PC-9 (cell line): ENCODE measurements around the gene LSM3. TPM values are rescaled to one million over a fixed set of nuclear protein-coding genes. Genes with fewer than 3 reads are reported as not detected.
A peak's percentile ranks its signal among the peaks of the same experiment; 100 is the strongest.

Experiments used
- BruUV-seq: library from RNA; stranded (reverse); fragments of 400-500 nt; replicated peaks from 2 replicates; lab custom pipeline; 2021; lab: Mats Ljungman, UMichigan
- CTCF ChIA-PET: fragments of 300-600 bp; sonication (Branson Sonifier 250); formaldehyde crosslinking; loops from one replicate; lab custom pipeline; 2022; ENCODE audit warnings: antibody characterized with exemption; lab: Charles Lee
- POLR2A ChIA-PET: fragments of 300-600 bp; sonication (Branson Sonifier 250); formaldehyde crosslinking; loops from one replicate; lab custom pipeline; 2022; ENCODE audit warnings: antibody characterized with exemption; ENCODE audit not compliant: unreplicated experiment; lab: Charles Lee
- DNase-seq, 2 experiments: peaks; one replicate each; pipeline versions ENCODE4 v3.0.0 to v3.0.0-alpha.2; 2015 to 2022; ENCODE audit warnings: mixed read lengths in 1 of 2
- H2AFZ ChIP-seq: fragments of 200-600 bp; sonication (generic); 2 replicates; pipeline ENCODE4 v1.8.1; 2017; ENCODE audit warnings: antibody characterized with exemption
- H3F3A ChIP-seq: fragments of 200-600 bp; sonication (generic); 2 replicates; pipeline ENCODE4 v1.8.1; 2017; ENCODE audit warnings: antibody characterized with exemption, mild to moderate bottlenecking, low read depth; ENCODE audit not compliant: insufficient read depth
- H3K27ac ChIP-seq: fragments of 200-600 bp; sonication (generic); 2 replicates; pipeline ENCODE4 v1.6.1; 2016; ENCODE audit warnings: mixed run types
- H3K27me3 ChIP-seq: fragments of 200-600 bp; sonication (generic); 2 replicates; pipeline ENCODE4 v1.6.1; 2016; ENCODE audit warnings: low read depth, mixed run types; ENCODE audit not compliant: insufficient read depth
- H3K36me3 ChIP-seq: fragments of 200-600 bp; sonication (generic); 2 replicates; pipeline ENCODE4 v1.6.1; 2016; ENCODE audit warnings: low read depth, mixed run types
- H3K4me1 ChIP-seq: fragments of 200-600 bp; sonication (generic); replicated peaks from 2 replicates; pipeline ENCODE4 v1.6.1; 2016; ENCODE audit warnings: mixed run types; ENCODE audit not compliant: insufficient read depth
- H3K4me2 ChIP-seq: fragments of 200-600 bp; sonication (generic); 2 replicates; pipeline ENCODE4 v1.6.1; 2017; ENCODE audit warnings: mixed run types
- H3K4me3 ChIP-seq: fragments of 200-600 bp; sonication (generic); 2 replicates; pipeline ENCODE4 v1.6.1; 2016; ENCODE audit warnings: mixed run types
- H3K79me2 ChIP-seq: fragments of 200-600 bp; sonication (generic); 2 replicates; pipeline ENCODE4 v1.6.1; 2017; ENCODE audit warnings: low read depth, mixed run types
- H3K9me2 ChIP-seq: fragments of 200-600 bp; sonication (generic); 2 replicates; pipeline ENCODE4 v1.8.1; 2017; ENCODE audit warnings: mild to moderate bottlenecking; ENCODE audit not compliant: insufficient read depth
- H3K9me3 ChIP-seq: fragments of 200-600 bp; sonication (generic); 2 replicates; pipeline ENCODE4 v1.8.1; 2016; ENCODE audit warnings: low read depth; ENCODE audit not compliant: insufficient read depth
- H4K20me1 ChIP-seq: fragments of 200-600 bp; sonication (generic); 2 replicates; pipeline ENCODE4 v1.8.1; 2017; ENCODE audit not compliant: insufficient read depth
- CTCF ChIP-seq: fragments of 200-600 bp; sonication (generic); conservative IDR thresholded peaks from 2 replicates; pipeline ENCODE4 v1.6.1; 2017; ENCODE audit warnings: mixed run types, antibody characterized with exemption, mild to moderate bottlenecking, moderate library complexity
- EZH2 ChIP-seq: fragments of 200-600 bp; sonication (generic); IDR thresholded peaks from 2 replicates; pipeline ENCODE4 v1.8.0; 2017; ENCODE audit warnings: antibody characterized with exemption, low read depth
- intact Hi-C: fragments of 100-400 bp; cut with micrococcal nuclease; formaldehyde crosslinking; loops from one replicate; pipeline ENCODE4 v1.10.0; 2022; ENCODE audit not compliant: unreplicated experiment
- total RNA-seq: library from RNA; stranded (reverse); gene quantifications from 2 replicates; pipeline ENCODE4 v1.2.3, GENCODE V29; 2021

Gene LSM3
- total RNA-seq, 1 experiment from 2014 or later: 18.3 TPM

- ChIA-PET CTCF (interaction anchor here (0.7 to 1.4 kb wide), 2 partner anchors 199 to 281 kb away, joined by 3 to 4 read pairs; no protein-coding TSS in a partner anchor), POLR2A (interaction anchor here (0.6 kb wide), 2 partner anchors 10 to 474 kb away, joined by 3 to 4 read pairs; partner anchors contain the start of gene CCDC174)
- Histone ChIP-seq H3K27me3 (no peaks in the 10 kb centered on the region), H2AFZ (peak overlapping the region; percentile 94), H3K27ac (peak overlapping the region; percentile 33), H3K9me2 (no peaks in the 10 kb centered on the region), H3K4me3 (peak overlapping the region; percentile 69), H4K20me1 (no peaks in the 10 kb centered on the region), H3K4me1 (peaks cover 19% of the 10 kb centered on the region), H3K9me3 (no peaks in the 10 kb centered on the region), H3K79me2 (peaks cover 65% of the 10 kb centered on the region), H3K4me2 (peak overlapping the region; percentile 99), H3K36me3 (peaks cover 19% of the 10 kb centered on the region), H3F3A (peaks cover 5% of the 10 kb centered on the region; the same call in 1 of the 2 replicates)
- DNase-seq: no peak
- BruUV-seq: TSS peak; percentile 64
- TF ChIP-seq CTCF (no peak), EZH2 (no peak)
- intact Hi-C loops: loop anchor here (1.0 to 5.0 kb wide), 6 partner anchors 33 to 475 kb away; partner anchors contain the start of genes CCDC174 and CHCHD4
These were observed 904 bp upstream of the LSM3 start for GRCh38 chr3:14177580-14178246.

- Histone ChIP-seq H3K36me3 (peaks cover 30% of the 10 kb centered on the region), H3K9me2 (no peaks in the 10 kb centered on the region), H3K4me1 (peaks cover 19% of the 10 kb centered on the region), H3K27me3 (no peaks in the 10 kb centered on the region), H3K4me2 (peak overlapping the region; percentile 88), H3K4me3 (peak overlapping the region; percentile 69), H3K9me3 (no peaks in the 10 kb centered on the region), H3K79me2 (peaks cover 69% of the 10 kb centered on the region), H3F3A (peaks cover 5% of the 10 kb centered on the region; the same call in 1 of the 2 replicates), H4K20me1 (no peaks in the 10 kb centered on the region), H2AFZ (peak overlapping the region; percentile 94), H3K27ac (peak overlapping the region; percentile 47)
- POLR2A ChIA-PET: interaction anchor here (0.6 to 0.9 kb wide), 4 partner anchors 35 to 215 kb away, joined by 3 to 25 read pairs (median 6); partner anchors contain the start of genes CHCHD4 and TMEM43
- TF ChIP-seq EZH2: no peak
- no peak for TF ChIP-seq CTCF
- DNase-seq: no peak
- CTCF ChIA-PET: interaction anchor here (1.0 to 1.4 kb wide), 2 partner anchors 24 to 283 kb away, joined by 3 to 4 read pairs; no protein-coding TSS in a partner anchor
- BruUV-seq: no TSS peak
- intact Hi-C loops: loop anchor here (2.0 to 5.0 kb wide), 5 partner anchors 34 to 473 kb away; partner anchors contain the start of gene CCDC174
These were observed 473 bp downstream of the LSM3 start for GRCh38 chr3:14179114-14179465.

- H4K20me1 ChIP-seq: no peaks in the 10 kb centered on the region
- H3K4me2 ChIP-seq: peak overlapping the region; percentile 88
- ChIA-PET POLR2A (no interaction called here), CTCF (no interaction called here)
- H3K4me1 ChIP-seq: peaks cover 19% of the 10 kb centered on the region
- no peak for DNase-seq
- BruUV-seq: no TSS peak
- TF ChIP-seq EZH2: no peak
- TF ChIP-seq CTCF: no peak
- peaks cover 5% of the 10 kb centered on the region; the same call in 1 of the 2 replicates for H3F3A ChIP-seq
- H2AFZ ChIP-seq: no peak overlapping the region
- H3K4me3 ChIP-seq: peak overlapping the region; percentile 69
- H3K79me2 ChIP-seq: peaks cover 67% of the 10 kb centered on the region
- H3K27me3 ChIP-seq: no peaks in the 10 kb centered on the region
- peaks cover 31% of the 10 kb centered on the region for H3K36me3 ChIP-seq
- intact Hi-C loops: loop anchor here (2.0 to 5.0 kb wide), 5 partner anchors 35 to 473 kb away; partner anchors contain the start of gene CCDC174
- H3K9me2 ChIP-seq: no peaks in the 10 kb centered on the region
- H3K9me3 ChIP-seq: no peaks in the 10 kb centered on the region
- 0 out of 2 replicates have a peak overlapping the region, but pooled peaks have one; percentile 47 for H3K27ac ChIP-seq
These were observed 1.2 kb downstream of the LSM3 start for GRCh38 chr3:14179795-14180194.
